DOHH2 (cell line): ENCODE results near the gene ALOX5AP.

Source experiments
- H3F3A ChIP-seq: fragments of 200-600 bp; sonication (generic), shearing (Covaris generic); 2 replicates; pipeline ENCODE4 v1.6.0; 2016; ENCODE audit warnings: antibody characterized with exemption, mild to moderate bottlenecking; ENCODE audit not compliant: control insufficient read depth, insufficient read depth
- H3K27ac ChIP-seq: fragments of 200-600 bp; sonication (generic); 2 replicates; pipeline ENCODE4 v1.5.1; 2014; ENCODE audit warnings: low read depth, mild to moderate bottlenecking, low read length, moderate library complexity
- H3K27me3 ChIP-seq: fragments of 200-600 bp; sonication (generic); 2 replicates; pipeline ENCODE4 v1.6.1; 2014; ENCODE audit warnings: mild to moderate bottlenecking, low read length, mixed read lengths; ENCODE audit not compliant: control insufficient read depth
- H3K36me3 ChIP-seq: fragments of 200-600 bp; sonication (generic); 2 replicates; pipeline ENCODE4 v1.6.1; 2014; ENCODE audit warnings: mild to moderate bottlenecking, low read length, moderate library complexity, mixed read lengths; ENCODE audit not compliant: control insufficient read depth
- H3K4me1 ChIP-seq: fragments of 200-600 bp; sonication (generic); 2 replicates; pipeline ENCODE4 v1.6.1; 2014; ENCODE audit warnings: mild to moderate bottlenecking, low read length, mixed read lengths; ENCODE audit not compliant: control insufficient read depth
- H3K4me2 ChIP-seq: fragments of 200-600 bp; sonication (generic); 2 replicates; pipeline ENCODE4 v1.6.0; 2014; ENCODE audit warnings: mild to moderate bottlenecking, low read length, moderate library complexity
- H3K4me3 ChIP-seq: fragments of 200-600 bp; sonication (generic); 2 replicates; pipeline ENCODE4 v1.5.1; 2014; ENCODE audit warnings: mild to moderate bottlenecking, low read length, mixed read lengths
- H3K79me2 ChIP-seq: fragments of 200-600 bp; sonication (generic); 2 replicates; pipeline ENCODE4 v1.6.1; 2014; ENCODE audit warnings: mild to moderate bottlenecking, low read length, mixed read lengths; ENCODE audit not compliant: control insufficient read depth
- H3K9me2 ChIP-seq: fragments of 200-600 bp; sonication (generic); replicated peaks from 2 replicates; pipeline ENCODE4 v1.6.1; 2014; ENCODE audit warnings: mild to moderate bottlenecking, low read length, mixed read lengths; ENCODE audit not compliant: control insufficient read depth
- H3K9me3 ChIP-seq: fragments of 200-600 bp; sonication (generic); 2 replicates; pipeline ENCODE4 v1.6.1; 2014; ENCODE audit warnings: antibody characterized with exemption, low read length, mixed read lengths; ENCODE audit not compliant: control insufficient read depth, insufficient read depth
- H4K20me1 ChIP-seq: fragments of 200-600 bp; sonication (generic); 2 replicates; pipeline ENCODE4 v1.6.0; 2014; ENCODE audit warnings: low read depth, mild to moderate bottlenecking, antibody characterized with exemption, low read length, moderate library complexity; ENCODE audit not compliant: control insufficient read depth, insufficient read depth
- CTCF ChIP-seq: fragments of 200-600 bp; sonication (generic); IDR thresholded peaks from one replicate; pipeline ENCODE4 v1.5.1; 2014; ENCODE audit warnings: antibody characterized with exemption, mild to moderate bottlenecking, low read depth, low read length; ENCODE audit not compliant: poor library complexity, severe bottlenecking
- EZH2phosphoT487 ChIP-seq: fragments of 200-600 bp; sonication (generic); IDR thresholded peaks from 2 replicates; pipeline ENCODE4 v1.6.1; 2017; ENCODE audit warnings: borderline replicate concordance, mild to moderate bottlenecking, antibody characterized with exemption, low read length, moderate library complexity, mixed read lengths

The ALOX5AP gene

GRCh38 chr13:30796631-30797601, 61.6 kb downstream of the ALOX5AP start:
- Histone ChIP-seq H3K4me2 (no peak overlapping the region), H3K9me2 (no peaks in the 10 kb centered on the region), H4K20me1 (no peaks in the 10 kb centered on the region), H3K79me2 (no peaks in the 10 kb centered on the region), H3K27ac (no peak overlapping the region), H3K36me3 (no peaks in the 10 kb centered on the region), H3F3A (no peaks in the 10 kb centered on the region), H3K4me1 (peaks cover 7% of the 10 kb centered on the region; the same call in 1 of the 2 replicates), H3K4me3 (no peak overlapping the region), H3K9me3 (no peaks in the 10 kb centered on the region), H3K27me3 (peaks cover 17% of the 10 kb centered on the region)
- TF ChIP-seq CTCF (no peak), EZH2phosphoT487 (no peak)

GRCh38 chr13:30797847-30798535, 62.6 kb downstream of the ALOX5AP start:
- Histone ChIP-seq H3F3A (no peaks in the 10 kb centered on the region), H3K4me2 (no peak overlapping the region), H3K9me2 (no peaks in the 10 kb centered on the region), H3K27ac (no peak overlapping the region), H3K36me3 (no peaks in the 10 kb centered on the region), H3K27me3 (peaks cover 17% of the 10 kb centered on the region), H3K4me3 (no peak overlapping the region), H3K4me1 (peaks cover 11% of the 10 kb centered on the region), H4K20me1 (no peaks in the 10 kb centered on the region), H3K9me3 (no peaks in the 10 kb centered on the region), H3K79me2 (no peaks in the 10 kb centered on the region)
- TF ChIP-seq EZH2phosphoT487 (no peak), CTCF (no peak)

GRCh38 chr13:30798776-30799355, 63.5 kb downstream of the ALOX5AP start:
- H4K20me1 ChIP-seq = no peaks in the 10 kb centered on the region
- peaks cover 17% of the 10 kb centered on the region for H3K27me3 ChIP-seq
- no peak overlapping the region for H3K27ac ChIP-seq
- no peaks in the 10 kb centered on the region for H3K9me3 ChIP-seq
- no peaks in the 10 kb centered on the region for H3K79me2 ChIP-seq
- H3F3A ChIP-seq = no peaks in the 10 kb centered on the region
- H3K4me2 ChIP-seq = no peak overlapping the region
- no peak overlapping the region for H3K4me3 ChIP-seq
- peaks cover 15% of the 10 kb centered on the region for H3K4me1 ChIP-seq
- H3K36me3 ChIP-seq = no peaks in the 10 kb centered on the region
- no peaks in the 10 kb centered on the region for H3K9me2 ChIP-seq
- TF ChIP-seq EZH2phosphoT487 (no peak), CTCF (no peak)
